ENCODE data around the gene TBXAS1. TPM values are rescaled to one million over a fixed set of nuclear protein-coding genes. Genes with fewer than 3 reads are reported as not detected.

Gene TBXAS1
- polyA plus RNA-seq, 1 donor from 2014 or later = 0.93 TPM

- no peaks in the 10 kb centered on the region for H4K20me1 ChIP-seq (ENCODE audit: insufficient read depth)
- no peaks in the 10 kb centered on the region for H3K36me3 ChIP-seq (ENCODE audit: insufficient read depth, low read length)
- H3K9ac ChIP-seq (ENCODE audit: low read length) = no peak overlapping the region
- no peaks in the 10 kb centered on the region for H3K9me3 ChIP-seq (ENCODE audit: low read length)
- no peaks in the 10 kb centered on the region for H3K9me2 ChIP-seq (ENCODE audit: insufficient read depth, low read length)
- no peaks in the 10 kb centered on the region for H3K27me3 ChIP-seq (ENCODE audit: insufficient read depth, low read depth, low read length)
- no peaks in the 10 kb centered on the region for H3F3A ChIP-seq (ENCODE audit: insufficient read depth, low read length, poor library complexity, severe bottlenecking)
- H3K4me2 ChIP-seq (ENCODE audit: low read length) = no peak overlapping the region
- no peak overlapping the region for H3K4me3 ChIP-seq (ENCODE audit: low read length)
- no peak overlapping the region for H2AFZ ChIP-seq (ENCODE audit: low read depth, low read length)
- H3K27ac ChIP-seq (ENCODE audit: low read length) = no peak overlapping the region
- H3K79me2 ChIP-seq (replicated peaks; ENCODE audit: insufficient read depth, low read length) = no peaks in the 10 kb centered on the region
- TF ChIP-seq POLR2AphosphoS5 (IDR thresholded peaks at IDR 0.05) = no peak
- TF ChIP-seq EP300 (conservative IDR thresholded peaks at IDR 0.05; ENCODE audit: poor library complexity, severe bottlenecking) = no peak
- TF ChIP-seq, protein P1, sequence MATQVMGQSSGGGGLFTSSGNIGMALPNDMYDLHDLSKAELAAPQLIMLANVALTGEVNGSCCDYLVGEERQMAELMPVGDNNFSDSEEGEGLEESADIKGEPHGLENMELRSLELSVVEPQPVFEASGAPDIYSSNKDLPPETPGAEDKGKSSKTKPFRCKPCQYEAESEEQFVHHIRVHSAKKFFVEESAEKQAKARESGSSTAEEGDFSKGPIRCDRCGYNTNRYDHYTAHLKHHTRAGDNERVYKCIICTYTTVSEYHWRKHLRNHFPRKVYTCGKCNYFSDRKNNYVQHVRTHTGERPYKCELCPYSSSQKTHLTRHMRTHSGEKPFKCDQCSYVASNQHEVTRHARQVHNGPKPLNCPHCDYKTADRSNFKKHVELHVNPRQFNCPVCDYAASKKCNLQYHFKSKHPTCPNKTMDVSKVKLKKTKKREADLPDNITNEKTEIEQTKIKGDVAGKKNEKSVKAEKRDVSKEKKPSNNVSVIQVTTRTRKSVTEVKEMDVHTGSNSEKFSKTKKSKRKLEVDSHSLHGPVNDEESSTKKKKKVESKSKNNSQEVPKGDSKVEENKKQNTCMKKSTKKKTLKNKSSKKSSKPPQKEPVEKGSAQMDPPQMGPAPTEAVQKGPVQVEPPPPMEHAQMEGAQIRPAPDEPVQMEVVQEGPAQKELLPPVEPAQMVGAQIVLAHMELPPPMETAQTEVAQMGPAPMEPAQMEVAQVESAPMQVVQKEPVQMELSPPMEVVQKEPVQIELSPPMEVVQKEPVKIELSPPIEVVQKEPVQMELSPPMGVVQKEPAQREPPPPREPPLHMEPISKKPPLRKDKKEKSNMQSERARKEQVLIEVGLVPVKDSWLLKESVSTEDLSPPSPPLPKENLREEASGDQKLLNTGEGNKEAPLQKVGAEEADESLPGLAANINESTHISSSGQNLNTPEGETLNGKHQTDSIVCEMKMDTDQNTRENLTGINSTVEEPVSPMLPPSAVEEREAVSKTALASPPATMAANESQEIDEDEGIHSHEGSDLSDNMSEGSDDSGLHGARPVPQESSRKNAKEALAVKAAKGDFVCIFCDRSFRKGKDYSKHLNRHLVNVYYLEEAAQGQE (IDR thresholded peaks at IDR 0.05; ENCODE audit: borderline replicate concordance) = no peak
- TF ChIP-seq, protein P2, sequence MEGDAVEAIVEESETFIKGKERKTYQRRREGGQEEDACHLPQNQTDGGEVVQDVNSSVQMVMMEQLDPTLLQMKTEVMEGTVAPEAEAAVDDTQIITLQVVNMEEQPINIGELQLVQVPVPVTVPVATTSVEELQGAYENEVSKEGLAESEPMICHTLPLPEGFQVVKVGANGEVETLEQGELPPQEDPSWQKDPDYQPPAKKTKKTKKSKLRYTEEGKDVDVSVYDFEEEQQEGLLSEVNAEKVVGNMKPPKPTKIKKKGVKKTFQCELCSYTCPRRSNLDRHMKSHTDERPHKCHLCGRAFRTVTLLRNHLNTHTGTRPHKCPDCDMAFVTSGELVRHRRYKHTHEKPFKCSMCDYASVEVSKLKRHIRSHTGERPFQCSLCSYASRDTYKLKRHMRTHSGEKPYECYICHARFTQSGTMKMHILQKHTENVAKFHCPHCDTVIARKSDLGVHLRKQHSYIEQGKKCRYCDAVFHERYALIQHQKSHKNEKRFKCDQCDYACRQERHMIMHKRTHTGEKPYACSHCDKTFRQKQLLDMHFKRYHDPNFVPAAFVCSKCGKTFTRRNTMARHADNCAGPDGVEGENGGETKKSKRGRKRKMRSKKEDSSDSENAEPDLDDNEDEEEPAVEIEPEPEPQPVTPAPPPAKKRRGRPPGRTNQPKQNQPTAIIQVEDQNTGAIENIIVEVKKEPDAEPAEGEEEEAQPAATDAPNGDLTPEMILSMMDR (IDR thresholded peaks at IDR 0.05; ENCODE audit: poor library complexity, severe bottlenecking) = no peak
- no peak for TF ChIP-seq SMC3 (conservative IDR thresholded peaks at IDR 0.05; ENCODE audit: poor library complexity)
- no peak for TF ChIP-seq RAD21 (conservative IDR thresholded peaks at IDR 0.05)
- no peak for TF ChIP-seq TAF1 (IDR thresholded peaks at IDR 0.05; ENCODE audit: low read depth)
- no peak for TF ChIP-seq EZH2 (IDR thresholded peaks at IDR 0.05; ENCODE audit: borderline replicate concordance, insufficient read depth, low read length, poor library complexity, severe bottlenecking)
- TF ChIP-seq MXI1 (conservative IDR thresholded peaks at IDR 0.05; ENCODE audit: poor library complexity, severe bottlenecking) = no peak
Observed at GRCh38 chr7:139955109-139955820, 126.2 kb downstream of the TBXAS1 start.

GRCh38 chr7:139958599-139959284 is 129.7 kb downstream of the TBXAS1 start:
- H3K79me2 ChIP-seq (replicated peaks; ENCODE audit: insufficient read depth, low read length) = no peaks in the 10 kb centered on the region
- no peak for TF ChIP-seq SMC3 (conservative IDR thresholded peaks at IDR 0.05; ENCODE audit: poor library complexity)
- TF ChIP-seq, protein P2 (IDR thresholded peaks at IDR 0.05; ENCODE audit: poor library complexity, severe bottlenecking) = no peak
- TF ChIP-seq EZH2 (IDR thresholded peaks at IDR 0.05; ENCODE audit: borderline replicate concordance, insufficient read depth, low read length, poor library complexity, severe bottlenecking) = no peak
- no peak for TF ChIP-seq EP300 (conservative IDR thresholded peaks at IDR 0.05; ENCODE audit: poor library complexity, severe bottlenecking)
- TF ChIP-seq, protein P1 (IDR thresholded peaks at IDR 0.05; ENCODE audit: borderline replicate concordance) = no peak
- no peak for TF ChIP-seq MXI1 (conservative IDR thresholded peaks at IDR 0.05; ENCODE audit: poor library complexity, severe bottlenecking)
- TF ChIP-seq POLR2AphosphoS5 (IDR thresholded peaks at IDR 0.05) = no peak
- TF ChIP-seq RAD21 (conservative IDR thresholded peaks at IDR 0.05) = no peak
- no peak for TF ChIP-seq TAF1 (IDR thresholded peaks at IDR 0.05; ENCODE audit: low read depth)
- no peak overlapping the region for H3K4me3 ChIP-seq (ENCODE audit: low read length)
- H3K36me3 ChIP-seq (ENCODE audit: insufficient read depth, low read length) = no peaks in the 10 kb centered on the region
- H3K9ac ChIP-seq (ENCODE audit: low read length) = no peak overlapping the region
- no peaks in the 10 kb centered on the region for H3K9me3 ChIP-seq (ENCODE audit: low read length)
- H2AFZ ChIP-seq (ENCODE audit: low read depth, low read length) = no peak overlapping the region
- no peaks in the 10 kb centered on the region for H4K20me1 ChIP-seq (ENCODE audit: insufficient read depth)
- no peak overlapping the region for H3K27ac ChIP-seq (ENCODE audit: low read length)
- H3K9me2 ChIP-seq (ENCODE audit: insufficient read depth, low read length) = no peaks in the 10 kb centered on the region
- no peaks in the 10 kb centered on the region for H3K27me3 ChIP-seq (ENCODE audit: insufficient read depth, low read depth, low read length)
- no peaks in the 10 kb centered on the region for H3F3A ChIP-seq (ENCODE audit: insufficient read depth, low read length, poor library complexity, severe bottlenecking)
- H3K4me2 ChIP-seq (ENCODE audit: low read length) = no peak overlapping the region

Measured in neural cell (in vitro differentiated cells).